SK-N-SH (cell line): ENCODE measurements around the gene ATP11C. TPM values are rescaled to one million over a fixed set of nuclear protein-coding genes. Genes with fewer than 3 reads are reported as not detected.
A peak's percentile ranks its signal among the peaks of the same experiment; 100 is the strongest.

Experiments used
- CTCF ChIA-PET: fragments of 300-600, 350-600 bp; formaldehyde crosslinking; extraction: SDS; loops from one replicate; lab custom pipeline; 2021; lab: Yijun Ruan, JAX
- POLR2A ChIA-PET: fragments of 350-600 bp; sonication (Branson Sonifier 250); formaldehyde crosslinking; extraction: SDS; loops from one replicate; lab custom pipeline; 2020; ENCODE audit warnings: antibody characterized with exemption, inconsistent platforms; lab: Yijun Ruan, JAX
- DNase-seq: peaks from one replicate; pipeline ENCODE4 v3.0.0; 2012
- H2AFZ ChIP-seq: fragments of 200-600 bp; sonication (generic); 2 replicates; pipeline ENCODE4 v1.8.1; 2016; ENCODE audit warnings: antibody characterized with exemption, mild to moderate bottlenecking, low read depth
- H3F3A ChIP-seq: fragments of 200-600 bp; sonication (generic); replicated peaks from 2 replicates; pipeline ENCODE3; 2016; ENCODE audit warnings: antibody characterized with exemption, mild to moderate bottlenecking; ENCODE audit not compliant: insufficient read depth
- H3K27ac ChIP-seq, 2 experiments: fragments of 200-500 bp in 1 of 2; fragments of 200-600 bp in 1 of 2; sonication (Bioruptor generic) in 1 of 2; sonication (generic), shearing (Covaris generic) in 1 of 2; 2 replicates each; pipeline versions ENCODE4 v1.5.1 to v1.6.1; 2014 to 2016; ENCODE audit warnings: low read depth in 2 of 2, inconsistent platforms in 1 of 2, low read length in 1 of 2, mild to moderate bottlenecking in 1 of 2, mixed read lengths in 1 of 2
- H3K27me3 ChIP-seq: fragments of 200-600 bp; sonication (generic), shearing (Covaris generic); 2 replicates; pipeline ENCODE4 v1.6.1; 2016; ENCODE audit warnings: mixed run types; ENCODE audit not compliant: insufficient read depth
- H3K36me3 ChIP-seq, 2 experiments: fragments of 200-500 bp in 1 of 2; fragments of 200-600 bp in 1 of 2; sonication (Bioruptor generic) in 1 of 2; sonication (generic) in 1 of 2; replicated peaks in 1 of 2; 2 replicates each; pipeline versions ENCODE3 to v1.5.1; 2014 to 2016; ENCODE audit warnings: low read length in 1 of 2, mild to moderate bottlenecking in 1 of 2; ENCODE audit not compliant: insufficient read depth in 2 of 2, control insufficient read depth in 1 of 2
- H3K4me1 ChIP-seq, 2 experiments: fragments of 200-500 bp in 1 of 2; fragments of 200-600 bp in 1 of 2; sonication (Bioruptor generic) in 1 of 2; sonication (generic), shearing (Covaris generic) in 1 of 2; 2 replicates each; pipeline versions ENCODE4 v1.5.1 to v1.6.1; 2014 to 2016; ENCODE audit warnings: low read depth in 1 of 2, low read length in 1 of 2, mixed run types in 1 of 2; ENCODE audit not compliant: insufficient read depth in 2 of 2, control insufficient read depth in 1 of 2
- H3K4me2 ChIP-seq: fragments of 200-600 bp; sonication (generic), shearing (Covaris generic); 2 replicates; pipeline ENCODE4 v1.6.1; 2017; ENCODE audit warnings: mixed run types
- H3K4me3 ChIP-seq, 2 experiments: fragments of 200-500 bp in 1 of 2; fragments of 200-600 bp in 1 of 2; sonication (Bioruptor generic) in 1 of 2; sonication (generic), shearing (Covaris generic) in 1 of 2; 2 replicates each; pipeline versions ENCODE4 v1.5.1 to v1.8.1; 2014 to 2016; ENCODE audit warnings: low read depth in 2 of 2, inconsistent platforms in 1 of 2, low read length in 1 of 2, mild to moderate bottlenecking in 1 of 2, mixed read lengths in 1 of 2, moderate library complexity in 1 of 2
- H3K79me2 ChIP-seq: fragments of 200-600 bp; sonication (generic); 2 replicates; pipeline ENCODE4 v1.8.1; 2017; ENCODE audit warnings: mild to moderate bottlenecking; ENCODE audit not compliant: insufficient read depth
- H3K9ac ChIP-seq: fragments of 200-600 bp; sonication (generic); 2 replicates; pipeline ENCODE4 v1.6.1; 2017; ENCODE audit warnings: mixed run types
- H3K9me2 ChIP-seq: fragments of 200-600 bp; sonication (generic); 2 replicates; pipeline ENCODE4 v1.6.1; 2017; ENCODE audit warnings: mixed run types
- H3K9me3 ChIP-seq: fragments of 200-600 bp; sonication (generic); 2 replicates; pipeline ENCODE4 v1.6.1; 2017; ENCODE audit warnings: mixed run types, mild to moderate bottlenecking, moderate library complexity
- H4K20me1 ChIP-seq: fragments of 200-600 bp; sonication (generic); 2 replicates; pipeline ENCODE4 v1.6.1; 2017; ENCODE audit warnings: mild to moderate bottlenecking, mixed run types; ENCODE audit not compliant: insufficient read depth
- CHD2 ChIP-seq: fragments of 150-350 bp; IDR thresholded peaks from 2 replicates; pipeline ENCODE4 v1.6.1; 2018; ENCODE audit warnings: low read length; ENCODE audit not compliant: partially characterized antibody
- ELF1 ChIP-seq: IDR thresholded peaks from 2 replicates; pipeline ENCODE4 v1.4.0; 2012
- FOXM1 ChIP-seq: IDR thresholded peaks from 2 replicates; pipeline ENCODE4 v1.4.0; 2012; ENCODE audit warnings: low read depth, mild to moderate bottlenecking
- GATA2 ChIP-seq: sonication (generic); formaldehyde crosslinking; IDR thresholded peaks from 2 replicates; pipeline ENCODE4 v1.5.0; 2020; ENCODE audit warnings: mild to moderate bottlenecking, missing genetic modification reagents
- MEF2A ChIP-seq: IDR thresholded peaks from 2 replicates; pipeline ENCODE4 v1.4.0; 2012; ENCODE audit warnings: low read depth, borderline replicate concordance
- NFIC ChIP-seq: IDR thresholded peaks from 2 replicates; pipeline ENCODE4 v1.4.0; 2012; ENCODE audit warnings: borderline replicate concordance
- NRF1 ChIP-seq: IDR thresholded peaks from 2 replicates; pipeline ENCODE4 v1.6.1; 2012; ENCODE audit warnings: low read depth, mild to moderate bottlenecking, low read length
- RCOR1 ChIP-seq: fragments of 150-350 bp; IDR thresholded peaks from 2 replicates; pipeline ENCODE4 v1.6.1; 2017; ENCODE audit warnings: antibody characterized with exemption, low read length
- RFX5 ChIP-seq: IDR thresholded peaks from 2 replicates; pipeline ENCODE4 v1.6.1; 2012; ENCODE audit warnings: mild to moderate bottlenecking, improper control_type of control experiment, low read length
- SIN3A ChIP-seq: IDR thresholded peaks from 2 replicates; pipeline ENCODE4 v1.6.1; 2012; ENCODE audit warnings: low read depth, mild to moderate bottlenecking, low read length, moderate library complexity, borderline replicate concordance
- TAF1 ChIP-seq: IDR thresholded peaks from 2 replicates; pipeline ENCODE4 v1.6.1; 2012; ENCODE audit warnings: low read depth, mild to moderate bottlenecking, low read length, moderate library complexity, borderline replicate concordance
- TCF12 ChIP-seq: IDR thresholded peaks from 2 replicates; pipeline ENCODE4 v1.4.0; 2012
- TEAD4 ChIP-seq: IDR thresholded peaks from 2 replicates; pipeline ENCODE4 v1.4.0; 2012; ENCODE audit warnings: mild to moderate bottlenecking, borderline replicate concordance; ENCODE audit not compliant: insufficient read depth
- WGBS: methylation state at CpG from one replicate; pipeline ENCODE4 v1.1.6; 2017; ENCODE audit warnings: low lambda C conversion rate; 5-methylcytosine and 5-hydroxymethylcytosine counted together
- polyA plus RNA-seq, 3 experiments: library from polyadenylated mRNA; depleted of rRNA; stranded (reverse); fragments of >200 nt; gene quantifications; 2 replicates each; pipeline ENCODE4 v1.2.3, GENCODE V29; 2012
- TF ChIP-seq, protein P1 (sequence below): IDR thresholded peaks from 2 replicates; pipeline ENCODE4 v1.4.0; 2012; ENCODE audit warnings: low read depth, borderline replicate concordance
- TF ChIP-seq, protein P2 (sequence below): IDR thresholded peaks from 2 replicates; pipeline ENCODE4 v1.4.0; 2012; ENCODE audit warnings: low read depth, borderline replicate concordance
- TF ChIP-seq, protein P3 (sequence below): fragments of 150-350 bp; IDR thresholded peaks from 2 replicates; pipeline ENCODE4 v1.6.1; 2016; ENCODE audit warnings: mild to moderate bottlenecking, low read depth, low read length
- TF ChIP-seq, protein P4 (sequence below): fragments of 150-350 bp; IDR thresholded peaks from 2 replicates; pipeline ENCODE4 v1.6.1; 2017; ENCODE audit warnings: antibody characterized with exemption, low read length, low read depth, borderline replicate concordance

ATP11C gene
- polyA plus RNA-seq, 1 of the 3 experiments (the other 2 are of a cell fraction), result 18.5 TPM

DNA sequence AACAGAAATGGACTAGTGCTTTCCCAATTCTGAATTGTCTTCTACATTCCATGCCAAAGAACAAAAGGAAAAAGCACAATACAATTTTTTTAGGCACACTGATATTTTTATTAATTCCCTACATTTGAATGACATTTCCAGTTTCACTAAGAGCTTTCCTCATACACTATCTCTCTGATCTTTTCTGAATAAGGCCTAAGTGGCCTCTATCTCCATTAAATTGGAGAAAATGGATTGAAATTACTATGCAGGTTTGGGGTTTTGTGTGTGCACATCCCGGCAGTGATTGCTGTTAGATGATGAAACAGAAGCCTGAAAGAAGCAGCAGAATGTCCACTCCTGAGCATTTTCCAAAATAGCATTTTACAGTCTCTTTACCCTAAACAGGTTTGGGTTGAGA lies 104.0 kb downstream of the ATP11C start:
- H3K9me3 ChIP-seq, result no peaks in the 10 kb centered on the region
- no peak overlapping the region for H3K9ac ChIP-seq
- H4K20me1 ChIP-seq, result no peaks in the 10 kb centered on the region
- TF ChIP-seq, protein P1, sequence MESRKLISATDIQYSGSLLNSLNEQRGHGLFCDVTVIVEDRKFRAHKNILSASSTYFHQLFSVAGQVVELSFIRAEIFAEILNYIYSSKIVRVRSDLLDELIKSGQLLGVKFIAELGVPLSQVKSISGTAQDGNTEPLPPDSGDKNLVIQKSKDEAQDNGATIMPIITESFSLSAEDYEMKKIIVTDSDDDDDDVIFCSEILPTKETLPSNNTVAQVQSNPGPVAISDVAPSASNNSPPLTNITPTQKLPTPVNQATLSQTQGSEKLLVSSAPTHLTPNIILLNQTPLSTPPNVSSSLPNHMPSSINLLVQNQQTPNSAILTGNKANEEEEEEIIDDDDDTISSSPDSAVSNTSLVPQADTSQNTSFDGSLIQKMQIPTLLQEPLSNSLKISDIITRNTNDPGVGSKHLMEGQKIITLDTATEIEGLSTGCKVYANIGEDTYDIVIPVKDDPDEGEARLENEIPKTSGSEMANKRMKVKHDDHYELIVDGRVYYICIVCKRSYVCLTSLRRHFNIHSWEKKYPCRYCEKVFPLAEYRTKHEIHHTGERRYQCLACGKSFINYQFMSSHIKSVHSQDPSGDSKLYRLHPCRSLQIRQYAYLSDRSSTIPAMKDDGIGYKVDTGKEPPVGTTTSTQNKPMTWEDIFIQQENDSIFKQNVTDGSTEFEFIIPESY, result no peak
- TF ChIP-seq GATA2 (CRISPR knock-in tag), result peak; percentile 56
- TF ChIP-seq, protein P2, sequence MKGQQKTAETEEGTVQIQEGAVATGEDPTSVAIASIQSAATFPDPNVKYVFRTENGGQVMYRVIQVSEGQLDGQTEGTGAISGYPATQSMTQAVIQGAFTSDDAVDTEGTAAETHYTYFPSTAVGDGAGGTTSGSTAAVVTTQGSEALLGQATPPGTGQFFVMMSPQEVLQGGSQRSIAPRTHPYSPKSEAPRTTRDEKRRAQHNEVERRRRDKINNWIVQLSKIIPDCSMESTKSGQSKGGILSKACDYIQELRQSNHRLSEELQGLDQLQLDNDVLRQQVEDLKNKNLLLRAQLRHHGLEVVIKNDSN, result no peak
- TF ChIP-seq, protein P3, sequence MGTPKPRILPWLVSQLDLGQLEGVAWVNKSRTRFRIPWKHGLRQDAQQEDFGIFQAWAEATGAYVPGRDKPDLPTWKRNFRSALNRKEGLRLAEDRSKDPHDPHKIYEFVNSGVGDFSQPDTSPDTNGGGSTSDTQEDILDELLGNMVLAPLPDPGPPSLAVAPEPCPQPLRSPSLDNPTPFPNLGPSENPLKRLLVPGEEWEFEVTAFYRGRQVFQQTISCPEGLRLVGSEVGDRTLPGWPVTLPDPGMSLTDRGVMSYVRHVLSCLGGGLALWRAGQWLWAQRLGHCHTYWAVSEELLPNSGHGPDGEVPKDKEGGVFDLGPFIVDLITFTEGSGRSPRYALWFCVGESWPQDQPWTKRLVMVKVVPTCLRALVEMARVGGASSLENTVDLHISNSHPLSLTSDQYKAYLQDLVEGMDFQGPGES, result no peak
- ChIA-PET POLR2A (no interaction called here), CTCF (no interaction called here)
- H3K79me2 ChIP-seq, result peaks cover 70% of the 10 kb centered on the region
- H3K36me3 ChIP-seq, result no peaks in the 10 kb centered on the region
- peaks cover 21% of the 10 kb centered on the region for H3F3A ChIP-seq
- H3K9me2 ChIP-seq, result no peaks in the 10 kb centered on the region
- DNase-seq, result peak; percentile 23
- peak overlapping the region in 1 of 2 experiments; percentile 6; a peak in 1 of 4 replicates for H3K4me3 ChIP-seq
- no peaks in the 10 kb centered on the region for H3K27me3 ChIP-seq
- H3K4me2 ChIP-seq, result peak overlapping the region; percentile 4; the same call in 1 of the 2 replicates
- peaks cover 16 to 65% of the 10 kb centered on the region in 2 experiments; a peak in 3 of 4 replicates for H3K4me1 ChIP-seq
- no peak overlapping the region for H2AFZ ChIP-seq
- peak overlapping the region; percentile 15 to 74; a peak in 3 of 4 replicates for H3K27ac ChIP-seq
- 11% methylated on average over 1 of the region's 1 CpG for WGBS

DNA sequence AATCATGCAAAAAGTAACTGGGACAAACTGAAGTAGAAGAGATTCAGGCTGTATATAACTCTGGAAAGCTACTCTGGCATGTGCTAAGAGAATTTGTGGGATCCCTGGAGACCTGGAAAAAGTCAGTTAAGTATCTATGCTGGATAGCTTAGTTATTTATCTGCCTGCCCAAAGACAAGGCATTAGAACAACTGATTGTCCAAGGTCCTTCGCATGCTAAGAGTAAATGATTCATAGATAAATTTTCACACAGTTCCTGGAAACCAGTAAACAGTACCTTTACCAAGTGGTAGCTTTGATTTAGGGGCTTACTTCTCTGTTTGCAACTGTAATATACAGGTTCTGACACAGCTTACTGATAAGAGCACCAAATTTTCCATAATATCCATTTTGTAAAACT lies 104.8 kb downstream of the ATP11C start:
- H3K27ac ChIP-seq, result peak overlapping the region; percentile 15 to 74; a peak in 2 of 4 replicates
- H3K4me1 ChIP-seq, result peaks cover 16 to 65% of the 10 kb centered on the region in 2 experiments; a peak in 3 of 4 replicates
- no peaks in the 10 kb centered on the region for H3K9me2 ChIP-seq
- H3K4me2 ChIP-seq, result 0 out of 2 replicates have a peak overlapping the region, but pooled peaks have one; percentile 4
- H3F3A ChIP-seq, result peaks cover 21% of the 10 kb centered on the region
- DNase-seq, result no peak
- H3K4me3 ChIP-seq, result 0 out of 4 replicates have a peak overlapping the region, but pooled peaks of 1 of the 2 experiments have one; percentile 6
- H3K36me3 ChIP-seq, result no peaks in the 10 kb centered on the region
- WGBS, result 33% methylated on average over 1 of the region's 1 CpG
- no peaks in the 10 kb centered on the region for H4K20me1 ChIP-seq
- POLR2A ChIA-PET, result no interaction called here
- no peak overlapping the region for H2AFZ ChIP-seq
- CTCF ChIA-PET, result no interaction called here
- H3K9me3 ChIP-seq, result no peaks in the 10 kb centered on the region
- peaks cover 62% of the 10 kb centered on the region for H3K79me2 ChIP-seq
- TF ChIP-seq, protein P3, result no peak
- TF ChIP-seq SIN3A, result no peak
- TF ChIP-seq NRF1, result no peak
- TF ChIP-seq TAF1, result no peak
- TF ChIP-seq MEF2A, result no peak
- TF ChIP-seq RFX5, result no peak
- no peak for TF ChIP-seq TEAD4
- TF ChIP-seq FOXM1, result no peak
- no peak for TF ChIP-seq ELF1
- no peak for TF ChIP-seq NFIC
- TF ChIP-seq, protein P1, result no peak
- TF ChIP-seq CHD2, result no peak
- TF ChIP-seq, protein P4, sequence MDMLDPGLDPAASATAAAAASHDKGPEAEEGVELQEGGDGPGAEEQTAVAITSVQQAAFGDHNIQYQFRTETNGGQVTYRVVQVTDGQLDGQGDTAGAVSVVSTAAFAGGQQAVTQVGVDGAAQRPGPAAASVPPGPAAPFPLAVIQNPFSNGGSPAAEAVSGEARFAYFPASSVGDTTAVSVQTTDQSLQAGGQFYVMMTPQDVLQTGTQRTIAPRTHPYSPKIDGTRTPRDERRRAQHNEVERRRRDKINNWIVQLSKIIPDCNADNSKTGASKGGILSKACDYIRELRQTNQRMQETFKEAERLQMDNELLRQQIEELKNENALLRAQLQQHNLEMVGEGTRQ, result no peak
- TF ChIP-seq TCF12, result no peak
- TF ChIP-seq RCOR1, result no peak
- no peak overlapping the region for H3K9ac ChIP-seq
- no peaks in the 10 kb centered on the region for H3K27me3 ChIP-seq
